Breast epithelium (tissue), 3 donors: ENCODE results near the gene SLC16A13.

Source experiments
- CTCF ChIP-seq, 3 donors: fragments of 450-650 bp; IDR thresholded peaks; one replicate each; pipeline ENCODE4 v1.5.1; 2016 to 2017; ENCODE audit warnings: antibody characterized with exemption in 3 of 3, mild to moderate bottlenecking in 3 of 3, moderate library complexity in 3 of 3
- POLR2A ChIP-seq: fragments of 450-650 bp; IDR thresholded peaks from one replicate; pipeline ENCODE4 v1.6.1; 2016; ENCODE audit warnings: antibody characterized with exemption, mild to moderate bottlenecking, moderate library complexity

- TF ChIP-seq CTCF (IDR thresholded peaks at IDR 0.05) (no peak), POLR2A (no peak)
Observed at GRCh38 chr17:7017827-7018200, 18.0 kb upstream of the SLC16A13 start.
